D721Med (cell line): ENCODE results near the gene SRRD.

Experiments used
- DNase-seq: peaks from one replicate; pipeline ENCODE4 v3.0.0; 2011; ENCODE audit warnings: low spot score; ENCODE audit not compliant: insufficient read length
- FAIRE-seq: peaks from 2 replicates; lab custom pipeline; 2011; peaks lifted over from hg19 to GRCh38; lab: Jason Lieb, UNC
- TF ChIP-seq, protein P1 (sequence below): IDR thresholded peaks from 2 replicates; pipeline ENCODE4 v1.5.1; 2012; ENCODE audit warnings: mild to moderate bottlenecking, control low read depth; ENCODE audit not compliant: insufficient read depth; ENCODE audit errors: missing control alignments

Gene SRRD

DNA sequence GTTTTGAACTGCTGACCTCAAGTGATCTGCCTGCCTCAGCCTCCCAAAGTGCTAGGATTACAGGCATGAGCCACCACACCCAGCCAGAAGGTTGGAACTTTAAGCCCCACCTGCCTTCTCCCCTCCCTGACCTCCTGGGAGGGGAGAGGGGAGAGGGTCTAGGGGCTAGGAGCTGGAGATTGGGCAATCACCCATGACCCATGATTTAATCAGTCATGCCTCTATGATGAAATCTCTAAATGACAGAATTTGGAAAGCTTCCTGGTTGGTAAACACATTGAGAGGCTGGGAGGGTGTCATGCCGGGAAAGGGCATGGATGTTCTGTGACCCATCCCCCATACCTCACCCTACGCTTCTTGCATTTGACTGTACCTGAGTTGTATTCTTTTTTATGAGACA, 45.7 kb downstream of the SRRD start:
- TF ChIP-seq, protein P1, sequence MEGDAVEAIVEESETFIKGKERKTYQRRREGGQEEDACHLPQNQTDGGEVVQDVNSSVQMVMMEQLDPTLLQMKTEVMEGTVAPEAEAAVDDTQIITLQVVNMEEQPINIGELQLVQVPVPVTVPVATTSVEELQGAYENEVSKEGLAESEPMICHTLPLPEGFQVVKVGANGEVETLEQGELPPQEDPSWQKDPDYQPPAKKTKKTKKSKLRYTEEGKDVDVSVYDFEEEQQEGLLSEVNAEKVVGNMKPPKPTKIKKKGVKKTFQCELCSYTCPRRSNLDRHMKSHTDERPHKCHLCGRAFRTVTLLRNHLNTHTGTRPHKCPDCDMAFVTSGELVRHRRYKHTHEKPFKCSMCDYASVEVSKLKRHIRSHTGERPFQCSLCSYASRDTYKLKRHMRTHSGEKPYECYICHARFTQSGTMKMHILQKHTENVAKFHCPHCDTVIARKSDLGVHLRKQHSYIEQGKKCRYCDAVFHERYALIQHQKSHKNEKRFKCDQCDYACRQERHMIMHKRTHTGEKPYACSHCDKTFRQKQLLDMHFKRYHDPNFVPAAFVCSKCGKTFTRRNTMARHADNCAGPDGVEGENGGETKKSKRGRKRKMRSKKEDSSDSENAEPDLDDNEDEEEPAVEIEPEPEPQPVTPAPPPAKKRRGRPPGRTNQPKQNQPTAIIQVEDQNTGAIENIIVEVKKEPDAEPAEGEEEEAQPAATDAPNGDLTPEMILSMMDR: no peak
- DNase-seq (no peak), FAIRE-seq (no peak)

DNA sequence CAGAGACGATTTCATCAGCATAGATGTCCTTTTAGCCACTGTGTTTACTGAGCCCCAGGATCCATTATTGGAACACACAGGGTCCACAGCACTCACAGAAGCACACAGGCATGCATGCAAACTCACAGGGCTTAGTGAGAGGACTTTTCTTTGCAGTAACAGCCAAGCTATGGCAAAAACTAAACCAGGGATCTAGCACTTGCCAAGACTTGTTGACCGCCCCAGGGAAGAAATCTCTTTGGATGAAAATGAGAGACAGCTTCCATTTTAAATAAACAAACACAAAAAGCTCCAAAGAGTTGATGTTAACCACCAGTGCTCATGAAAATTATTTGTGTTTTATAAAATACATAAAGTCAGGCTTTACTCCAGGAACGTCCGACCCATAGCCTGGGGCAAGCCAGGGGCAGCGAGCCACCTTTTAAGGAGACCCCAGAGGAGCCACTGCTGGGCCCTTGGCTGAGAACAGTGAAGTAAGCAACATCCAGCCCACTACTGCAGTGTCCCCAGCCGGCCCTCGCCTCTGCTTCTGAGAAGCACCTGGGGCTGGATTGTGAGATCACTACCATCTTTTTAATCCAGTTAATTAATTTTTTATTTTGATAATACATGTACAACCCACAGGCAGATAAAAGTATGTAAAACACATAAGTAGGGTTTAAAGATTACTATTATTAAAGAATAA, 50.6 kb downstream of the SRRD start:
- FAIRE-seq (no peak), DNase-seq (no peak)
- TF ChIP-seq, protein P1: no peak

DNA sequence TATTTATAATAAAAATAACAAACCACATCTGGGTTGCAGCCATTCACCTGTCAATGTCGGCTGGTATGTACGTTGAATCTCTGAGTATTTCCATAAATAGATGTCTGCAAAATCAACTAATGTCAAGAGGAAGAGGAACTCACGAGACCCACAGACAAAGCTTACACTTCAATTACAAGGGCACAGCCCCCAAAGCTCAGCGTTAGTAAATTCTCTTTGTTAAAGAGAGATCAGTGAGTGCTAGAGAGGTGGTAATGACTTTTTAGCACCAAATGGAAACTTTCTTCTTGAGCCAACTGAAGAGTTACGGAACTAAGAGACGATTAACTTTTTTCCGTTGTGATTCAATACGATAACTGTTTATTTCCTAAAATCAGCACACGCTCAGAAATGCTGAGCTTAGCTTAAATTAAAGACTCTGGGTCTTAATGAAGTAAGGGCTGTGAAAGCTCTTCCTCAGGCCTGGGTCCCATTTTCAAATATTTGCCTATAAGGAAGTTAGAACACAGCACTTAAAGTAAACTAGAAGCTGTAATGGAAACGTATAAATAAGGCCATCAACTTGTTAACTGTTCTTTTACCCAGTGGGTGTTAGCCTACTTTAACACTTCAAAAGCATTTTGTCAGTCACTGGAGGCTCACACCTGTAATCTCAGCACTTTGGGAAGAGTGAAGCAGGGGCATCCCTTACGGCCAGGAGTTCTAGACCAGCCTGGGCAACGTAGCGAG, 51.4 kb downstream of the SRRD start:
- DNase-seq (no peak), FAIRE-seq (no peak)
- TF ChIP-seq, protein P1: no peak

DNA sequence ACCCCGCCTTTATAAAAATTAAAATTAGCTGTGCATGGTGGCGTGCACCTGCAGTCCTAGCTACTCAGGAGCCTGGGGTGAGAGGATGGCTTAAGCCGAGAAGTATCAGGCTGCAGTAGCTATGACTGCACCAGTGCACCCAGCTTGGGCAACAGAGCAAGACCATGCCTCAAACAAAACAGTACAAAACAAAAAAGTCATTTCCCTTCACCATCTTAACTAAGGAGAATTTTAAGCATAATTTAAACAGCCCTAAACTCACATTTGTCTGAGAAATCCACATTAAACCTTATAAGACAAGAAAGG, 51.9 kb downstream of the SRRD start:
- TF ChIP-seq, protein P1: no peak
- FAIRE-seq: no peak
- no peak for DNase-seq

DNA sequence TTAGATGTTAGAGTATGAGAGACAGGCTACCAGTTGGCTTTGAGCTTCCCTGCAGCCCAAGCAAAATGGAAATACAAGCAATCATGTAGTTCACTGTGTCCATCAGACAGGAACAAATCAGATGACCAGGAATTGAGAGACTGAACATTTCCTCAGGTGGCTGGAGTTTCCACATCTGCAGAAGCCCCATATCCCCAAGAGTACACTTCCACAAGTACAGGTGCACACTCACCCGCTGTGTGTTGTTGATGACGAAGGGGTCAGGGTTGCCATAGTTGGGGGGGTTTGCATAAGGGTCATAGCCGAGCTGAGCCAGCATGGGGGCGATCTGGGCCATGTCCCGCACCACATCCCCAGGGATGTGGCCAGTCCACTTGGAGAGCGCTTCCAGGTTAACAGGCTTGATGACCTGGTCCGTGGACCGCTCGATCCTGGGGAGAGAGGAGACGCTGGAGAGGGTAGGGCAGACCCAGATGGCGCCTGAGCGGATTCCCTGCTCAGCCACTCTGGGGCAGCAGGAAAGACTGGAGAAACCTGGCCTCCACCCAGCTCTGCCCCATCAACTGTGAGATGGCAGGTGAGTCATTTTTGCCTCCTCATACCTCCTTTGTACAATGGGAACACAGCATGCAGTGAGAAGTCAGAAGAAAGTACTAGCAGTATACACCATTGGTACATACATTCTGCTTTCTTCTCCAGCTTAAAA, 52.5 kb downstream of the SRRD start:
- TF ChIP-seq, protein P1: no peak
- no peak for FAIRE-seq
- DNase-seq: no peak

DNA sequence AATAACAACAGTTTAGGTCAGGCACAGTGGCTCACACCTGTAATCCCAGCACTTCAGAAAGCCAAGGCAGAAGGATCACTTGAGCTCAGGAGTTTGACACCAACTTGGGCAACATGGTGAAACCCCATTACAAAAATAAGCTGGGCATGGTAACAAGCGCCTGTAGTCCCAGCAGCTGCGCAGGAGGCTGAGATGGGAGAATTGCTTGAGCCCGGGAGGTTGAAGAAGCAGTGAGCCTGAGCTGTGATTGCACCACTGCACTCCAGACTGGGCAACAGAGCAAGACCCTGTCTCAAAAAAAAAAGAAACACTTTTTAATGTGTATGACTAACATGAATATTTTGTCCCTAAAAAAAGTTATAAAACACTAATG, 53.1 kb downstream of the SRRD start:
- DNase-seq (no peak), FAIRE-seq (no peak)
- TF ChIP-seq, protein P1: no peak
